Measurements from ENCODE around the gene GIGYF2.

The GIGYF2 gene

DNA sequence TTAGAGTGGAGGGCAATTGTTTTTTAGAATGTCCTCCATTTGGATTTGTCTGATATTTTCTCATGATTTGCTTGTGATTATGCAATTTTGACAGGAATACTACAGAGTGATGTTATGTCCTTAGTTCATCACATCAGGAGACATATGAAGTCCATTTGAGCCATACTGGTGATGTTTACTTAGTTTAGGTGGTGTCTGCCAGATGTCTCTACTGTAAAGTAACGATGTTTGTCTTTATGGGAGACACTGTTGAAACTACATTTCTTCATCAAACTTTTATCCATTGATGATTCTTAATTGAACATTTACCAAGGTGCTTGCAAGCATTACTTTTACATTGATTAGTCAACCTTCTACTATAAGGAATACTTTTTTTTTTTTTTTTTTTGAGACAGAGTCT lies 168.0 kb downstream of the GIGYF2 start:
- ChIA-PET CTCF (no interaction called here), POLR2A (ENCODE audit: low non-redundant PET) (interaction anchor here (0.6 to 0.7 kb wide), 2 partner anchors 72 to 165 kb away, joined by 3 to 7 read pairs; no protein-coding TSS in a partner anchor)
- TF ChIP-seq, protein P1, sequence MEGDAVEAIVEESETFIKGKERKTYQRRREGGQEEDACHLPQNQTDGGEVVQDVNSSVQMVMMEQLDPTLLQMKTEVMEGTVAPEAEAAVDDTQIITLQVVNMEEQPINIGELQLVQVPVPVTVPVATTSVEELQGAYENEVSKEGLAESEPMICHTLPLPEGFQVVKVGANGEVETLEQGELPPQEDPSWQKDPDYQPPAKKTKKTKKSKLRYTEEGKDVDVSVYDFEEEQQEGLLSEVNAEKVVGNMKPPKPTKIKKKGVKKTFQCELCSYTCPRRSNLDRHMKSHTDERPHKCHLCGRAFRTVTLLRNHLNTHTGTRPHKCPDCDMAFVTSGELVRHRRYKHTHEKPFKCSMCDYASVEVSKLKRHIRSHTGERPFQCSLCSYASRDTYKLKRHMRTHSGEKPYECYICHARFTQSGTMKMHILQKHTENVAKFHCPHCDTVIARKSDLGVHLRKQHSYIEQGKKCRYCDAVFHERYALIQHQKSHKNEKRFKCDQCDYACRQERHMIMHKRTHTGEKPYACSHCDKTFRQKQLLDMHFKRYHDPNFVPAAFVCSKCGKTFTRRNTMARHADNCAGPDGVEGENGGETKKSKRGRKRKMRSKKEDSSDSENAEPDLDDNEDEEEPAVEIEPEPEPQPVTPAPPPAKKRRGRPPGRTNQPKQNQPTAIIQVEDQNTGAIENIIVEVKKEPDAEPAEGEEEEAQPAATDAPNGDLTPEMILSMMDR (conservative IDR thresholded peaks at IDR 0.05; ENCODE audit: low read depth), result no peak
- DNase-seq (ENCODE audit: low spot score), result no peak
- H3K27ac ChIP-seq, result no peak overlapping the region

DNA sequence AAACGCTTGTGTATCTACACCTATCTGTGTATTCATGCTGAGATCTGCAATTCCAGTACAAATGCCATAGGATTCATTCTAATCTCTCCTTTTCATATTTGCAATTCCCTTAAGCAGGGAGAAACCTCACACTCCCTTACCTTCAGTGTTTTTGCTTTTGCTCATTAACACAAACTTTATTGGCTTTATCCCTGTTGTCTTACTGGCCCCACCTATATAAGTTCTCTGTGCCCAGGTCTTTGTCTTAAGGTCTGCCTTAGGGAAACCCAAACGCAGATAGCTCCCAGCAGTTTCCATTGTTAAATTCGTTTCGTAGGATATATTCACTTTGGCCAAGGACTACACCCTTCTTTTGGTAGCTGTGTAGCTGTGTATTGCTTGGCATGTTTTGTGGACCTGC lies 169.0 kb downstream of the GIGYF2 start:
- CTCF ChIA-PET, result interaction anchor here (0.5 kb wide), 1 partner anchor 162 kb away, joined by 4 read pairs; no protein-coding TSS in a partner anchor
- no peak for DNase-seq (ENCODE audit: low spot score)
- TF ChIP-seq, protein P1 (conservative IDR thresholded peaks at IDR 0.05; ENCODE audit: low read depth), result no peak
- POLR2A ChIA-PET (ENCODE audit: low non-redundant PET), result no interaction called here
- H3K27ac ChIP-seq, result no peak overlapping the region

DNA sequence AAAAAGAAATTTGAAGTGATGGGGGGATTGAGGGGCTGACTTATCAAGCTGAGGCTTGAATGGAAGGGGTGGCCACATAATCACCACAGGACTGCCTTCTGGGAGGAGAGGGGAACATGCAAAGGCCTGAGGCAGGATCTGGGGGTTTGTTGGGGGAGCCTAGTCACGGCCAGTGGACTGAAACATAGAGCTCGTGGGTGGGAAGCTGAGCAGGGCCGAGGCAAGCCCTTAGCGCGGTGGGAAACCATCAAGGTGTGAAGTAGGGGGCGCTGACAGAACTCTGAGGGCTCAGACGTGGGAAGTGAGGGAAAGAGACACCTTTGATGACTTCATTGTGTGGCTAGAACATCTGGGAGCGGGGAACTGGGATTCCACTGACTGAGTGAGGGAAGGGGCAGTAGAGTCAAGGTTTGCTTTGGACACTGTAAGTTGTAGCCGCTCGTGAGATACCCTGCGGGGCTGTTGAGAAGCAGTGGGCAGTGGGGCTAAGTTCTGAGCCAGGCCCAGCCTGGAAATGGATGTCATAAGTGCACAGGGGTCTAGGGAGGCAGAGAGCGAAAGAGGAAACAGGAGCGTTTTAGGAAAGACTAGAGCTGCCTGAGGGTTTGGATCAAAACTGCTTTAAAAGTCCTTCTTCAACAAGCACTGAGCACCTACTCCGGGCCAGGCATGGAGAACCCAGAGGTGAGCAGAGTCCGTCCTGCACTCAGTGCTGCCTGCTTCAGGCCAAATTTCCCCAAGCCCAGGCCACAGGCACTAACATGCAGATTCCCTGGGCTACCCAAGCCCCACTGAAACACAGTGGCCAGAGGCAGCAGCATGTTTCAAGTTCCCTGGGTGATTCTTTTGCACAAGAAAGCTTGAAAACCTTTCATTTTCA lies 172.2 kb downstream of the GIGYF2 start:
- TF ChIP-seq, protein P1 (conservative IDR thresholded peaks at IDR 0.05; ENCODE audit: low read depth), result no peak
- DNase-seq (ENCODE audit: low spot score), result no peak
- ChIA-PET CTCF (no interaction called here), POLR2A (ENCODE audit: low non-redundant PET) (no interaction called here)
- no peak overlapping the region for H3K27ac ChIP-seq

DNA sequence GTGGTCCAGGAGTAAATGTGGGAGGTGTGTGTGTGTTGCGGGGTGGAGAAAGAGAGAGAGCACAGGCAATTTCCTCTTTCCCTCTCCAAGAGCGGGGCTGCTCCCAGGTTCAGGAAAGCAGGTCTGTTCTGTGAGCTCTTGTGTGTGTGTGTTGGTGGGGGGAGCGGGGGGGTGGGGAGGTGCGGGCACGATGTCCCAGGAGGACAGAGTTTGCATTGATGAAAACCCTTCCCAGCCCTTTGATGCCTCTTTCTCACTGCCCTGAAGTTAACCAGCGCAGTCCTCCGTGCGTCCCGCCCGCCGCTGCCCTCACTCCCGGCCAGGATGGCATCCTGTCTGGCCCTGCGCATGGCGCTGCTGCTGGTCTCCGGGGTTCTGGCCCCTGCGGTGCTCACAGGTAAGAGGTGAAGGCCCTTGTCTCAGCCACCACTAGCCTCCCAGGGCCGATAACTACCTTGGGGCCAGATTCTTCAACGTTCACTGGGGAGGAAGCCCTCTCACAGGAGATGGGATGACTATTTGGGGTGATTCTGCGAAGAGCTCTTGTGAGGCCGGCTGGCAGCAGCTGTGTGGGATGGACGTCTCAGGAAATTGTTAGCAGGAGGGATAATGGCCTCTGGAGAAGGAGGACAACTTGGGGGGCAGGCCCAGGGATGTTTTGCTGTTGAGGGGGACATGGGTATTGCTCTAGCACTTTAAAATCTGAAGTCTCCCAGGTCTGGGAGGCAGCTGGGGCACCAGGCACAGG lies 173.1 kb downstream of the GIGYF2 start, which contains the start of gene SNORC:
SNORC (plus strand) TSS at position 247 of the 748 bp plus-strand sequence; CDS start at position 325, 78 bp downstream.
- ChIA-PET CTCF (no interaction called here), POLR2A (ENCODE audit: low non-redundant PET) (no interaction called here)
- DNase-seq (ENCODE audit: low spot score), result no peak
- TF ChIP-seq, protein P1 (conservative IDR thresholded peaks at IDR 0.05; ENCODE audit: low read depth), result no peak
- H3K27ac ChIP-seq, result no peak within 1 kb of the TSS

DNA sequence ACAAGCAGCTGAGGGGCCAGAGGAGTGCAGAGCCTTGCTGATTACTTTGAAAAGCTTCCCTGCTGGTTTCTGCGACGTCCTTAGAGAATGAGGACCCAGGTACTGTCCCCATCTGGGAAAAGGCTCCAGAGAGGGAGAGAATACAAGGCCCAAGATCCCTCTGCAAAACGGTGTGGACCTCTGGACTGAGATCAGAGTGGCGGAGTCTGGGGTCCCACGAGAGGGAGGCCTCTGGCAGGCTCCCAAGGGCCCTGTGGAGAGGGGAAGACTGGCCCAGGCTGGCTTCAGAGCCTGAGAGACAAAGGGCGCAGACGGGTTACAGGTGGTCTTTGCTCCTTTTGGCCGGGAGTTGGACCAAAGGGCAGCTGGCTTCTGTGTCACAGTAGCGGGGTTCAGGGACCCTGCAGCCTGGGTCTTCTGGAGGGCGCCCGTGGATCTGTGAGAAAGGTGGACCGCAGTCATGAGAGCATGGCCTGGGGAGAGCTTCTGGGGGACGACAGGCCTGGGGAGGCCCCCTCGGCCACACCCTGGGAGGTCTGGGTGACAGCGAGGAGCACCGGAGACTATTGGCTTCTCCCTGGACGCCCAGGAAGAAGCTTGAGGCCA lies 173.7 kb downstream of the GIGYF2 start:
- H3K27ac ChIP-seq, result no peak overlapping the region
- TF ChIP-seq, protein P1 (conservative IDR thresholded peaks at IDR 0.05; ENCODE audit: low read depth), result no peak
- DNase-seq (ENCODE audit: low spot score), result no peak
- CTCF ChIA-PET, result no interaction called here
- POLR2A ChIA-PET (ENCODE audit: low non-redundant PET), result no interaction called here

GRCh38 chr2:232871418-232871834 lies 174.3 kb downstream of the GIGYF2 start:
- ChIA-PET CTCF (interaction anchor here (1.1 kb wide), 1 partner anchor 9 kb away, joined by 4 read pairs; no protein-coding TSS in a partner anchor), POLR2A (ENCODE audit: low non-redundant PET) (no interaction called here)
- H3K27ac ChIP-seq, result no peak overlapping the region
- no peak for DNase-seq (ENCODE audit: low spot score)
- TF ChIP-seq, protein P1 (conservative IDR thresholded peaks at IDR 0.05; ENCODE audit: low read depth), result no peak

Measured in RWPE1 (cell line).